HL-60 (cell line): ENCODE measurements around the gene REP15.

Experiments
- DNase-seq, 2 experiments: peaks; one replicate each; pipeline ENCODE4 v3.0.0-alpha.2; 2010 to 2020; ENCODE audit warnings: low read depth in 1 of 2, low spot score in 1 of 2
- H3K27ac ChIP-seq: fragments of 250-450 bp; sonication (Bioruptor Pico); replicated peaks from 2 replicates; pipeline ENCODE4 v1.5.1; 2020; ENCODE audit warnings: mild to moderate bottlenecking, moderate library complexity
- H3K27me3 ChIP-seq: fragments of 250-450 bp; sonication (Bioruptor Pico); 2 replicates; pipeline ENCODE4 v1.5.1; 2021; ENCODE audit warnings: mild to moderate bottlenecking, moderate library complexity; ENCODE audit not compliant: insufficient read depth, poor library complexity, severe bottlenecking
- H3K4me3 ChIP-seq: replicated peaks from 2 replicates; pipeline ENCODE4 v1.5.1; 2011; ENCODE audit warnings: mild to moderate bottlenecking, control low read depth, low read length; ENCODE audit not compliant: insufficient read depth
- CTCF ChIP-seq: IDR thresholded peaks from one replicate; pipeline ENCODE4 v1.5.1; 2011; ENCODE audit warnings: low read length, control low read depth, inconsistent platforms; ENCODE audit not compliant: insufficient read depth
- GABPA ChIP-seq: IDR thresholded peaks from 2 replicates; pipeline ENCODE4 v1.6.1; 2012; ENCODE audit warnings: low read depth
- POLR2AphosphoS5 ChIP-seq: IDR thresholded peaks from 2 replicates; pipeline ENCODE4 v1.6.1; 2012; ENCODE audit warnings: low read depth
- REST ChIP-seq: IDR thresholded peaks from 2 replicates; pipeline ENCODE4 v1.6.1; 2012; ENCODE audit warnings: low read depth; ENCODE audit not compliant: insufficient replicate concordance
- SPI1 ChIP-seq: IDR thresholded peaks from 2 replicates; pipeline ENCODE4 v1.6.1; 2012; ENCODE audit warnings: low read depth, mild to moderate bottlenecking, borderline replicate concordance

REP15 gene

GRCh38 chr12:27705263-27705662, 9.0 kb downstream of the REP15 start:
- DNase-seq, result no peak
- Histone ChIP-seq H3K27ac (no peak overlapping the region), H3K4me3 (no peak overlapping the region), H3K27me3 (no peaks in the 10 kb centered on the region)
- TF ChIP-seq SPI1, result no peak
- TF ChIP-seq POLR2AphosphoS5, result no peak
- TF ChIP-seq REST, result no peak

GRCh38 chr12:27707216-27707615, 11.0 kb downstream of the REP15 start:
- DNase-seq, result no peak
- TF ChIP-seq REST (no peak), SPI1 (no peak), GABPA (no peak), CTCF (no peak), POLR2AphosphoS5 (no peak)
- Histone ChIP-seq H3K27me3 (no peaks in the 10 kb centered on the region), H3K4me3 (no peak overlapping the region), H3K27ac (no peak overlapping the region)

- Histone ChIP-seq H3K27me3 (no peaks in the 10 kb centered on the region), H3K27ac (no peak overlapping the region), H3K4me3 (no peak overlapping the region)
- DNase-seq, result no peak
- TF ChIP-seq POLR2AphosphoS5, result no peak
- no peak for TF ChIP-seq CTCF
- TF ChIP-seq GABPA, result no peak
- TF ChIP-seq SPI1, result no peak
- no peak for TF ChIP-seq REST
Measured at GRCh38 chr12:27709212-27709931, 13.1 kb downstream of the REP15 start.
